HEK293T (cell line): ENCODE results near the gene MYO5B.

Experiments
- CTCF ChIA-PET: fragments of 350-600 bp; formaldehyde crosslinking; extraction: SDS; loops from one replicate; lab custom pipeline; 2021; ENCODE audit warnings: antibody characterized with exemption, inconsistent platforms; lab: Yijun Ruan, JAX
- POLR2A ChIA-PET: fragments of 350-600 bp; formaldehyde crosslinking; extraction: SDS; loops from one replicate; lab custom pipeline; 2020; ENCODE audit warnings: antibody characterized with exemption, inconsistent platforms; lab: Yijun Ruan, JAX
- DNase-seq: peaks from one replicate; pipeline ENCODE4 v3.0.0; 2012; ENCODE audit warnings: mixed read lengths; ENCODE audit errors: extremely low spot score
- ARNT ChIP-seq: fragments of 450-650 bp; IDR thresholded peaks from 2 replicates; pipeline ENCODE4 v1.6.1; 2017; ENCODE audit warnings: mild to moderate bottlenecking
- BHLHE40 ChIP-seq: fragments of 450-650 bp; IDR thresholded peaks from 2 replicates; pipeline ENCODE4 v1.6.1; 2016; ENCODE audit warnings: mild to moderate bottlenecking, moderate library complexity, borderline replicate concordance
- CTBP1 ChIP-seq: fragments of 450-650 bp; IDR thresholded peaks from 2 replicates; pipeline ENCODE4 v1.6.1; 2016; ENCODE audit warnings: borderline replicate concordance
- ELF4 ChIP-seq: fragments of 450-650 bp; IDR thresholded peaks from 2 replicates; pipeline ENCODE4 v1.6.1; 2017; ENCODE audit warnings: antibody characterized with exemption
- FOXA1 ChIP-seq: fragments of 450-650 bp; IDR thresholded peaks from 2 replicates; pipeline ENCODE4 v1.6.1; 2016; ENCODE audit warnings: mild to moderate bottlenecking
- FOXK2 ChIP-seq: fragments of 450-650 bp; IDR thresholded peaks from 2 replicates; pipeline ENCODE4 v1.6.1; 2016; ENCODE audit warnings: mild to moderate bottlenecking
- FOXM1 ChIP-seq: fragments of 450-650 bp; IDR thresholded peaks from 2 replicates; pipeline ENCODE4 v1.6.1; 2017; ENCODE audit warnings: mild to moderate bottlenecking, borderline replicate concordance
- HDGF ChIP-seq: fragments of 450-650 bp; IDR thresholded peaks from 2 replicates; pipeline ENCODE4 v1.6.1; 2017; ENCODE audit warnings: antibody characterized with exemption, borderline replicate concordance
- L3MBTL2 ChIP-seq: fragments of 450-650 bp; conservative IDR thresholded peaks from 2 replicates; pipeline ENCODE4 v1.6.1; 2016; ENCODE audit warnings: mild to moderate bottlenecking
- LEF1 ChIP-seq: fragments of 450-650 bp; IDR thresholded peaks from 2 replicates; pipeline ENCODE4 v1.6.1; 2017; ENCODE audit warnings: mild to moderate bottlenecking, borderline replicate concordance
- NFRKB ChIP-seq: fragments of 450-650 bp; IDR thresholded peaks from 2 replicates; pipeline ENCODE4 v1.6.1; 2016; ENCODE audit warnings: mild to moderate bottlenecking, moderate library complexity
- SP1 ChIP-seq: fragments of 450-650 bp; IDR thresholded peaks from 2 replicates; pipeline ENCODE4 v1.6.1; 2017
- SUZ12 ChIP-seq: fragments of 450-650 bp; IDR thresholded peaks from 2 replicates; pipeline ENCODE4 v1.6.1; 2016; ENCODE audit warnings: mild to moderate bottlenecking
- TARDBP ChIP-seq: fragments of 450-650 bp; IDR thresholded peaks from 2 replicates; pipeline ENCODE4 v1.6.1; 2016
- ZNF384 ChIP-seq: fragments of 450-650 bp; IDR thresholded peaks from 2 replicates; pipeline ENCODE4 v1.6.1; 2016
- TF ChIP-seq, protein P1 (sequence below): fragments of 450-650 bp; IDR thresholded peaks from 2 replicates; pipeline ENCODE4 v1.6.1; 2016

MYO5B gene

DNA sequence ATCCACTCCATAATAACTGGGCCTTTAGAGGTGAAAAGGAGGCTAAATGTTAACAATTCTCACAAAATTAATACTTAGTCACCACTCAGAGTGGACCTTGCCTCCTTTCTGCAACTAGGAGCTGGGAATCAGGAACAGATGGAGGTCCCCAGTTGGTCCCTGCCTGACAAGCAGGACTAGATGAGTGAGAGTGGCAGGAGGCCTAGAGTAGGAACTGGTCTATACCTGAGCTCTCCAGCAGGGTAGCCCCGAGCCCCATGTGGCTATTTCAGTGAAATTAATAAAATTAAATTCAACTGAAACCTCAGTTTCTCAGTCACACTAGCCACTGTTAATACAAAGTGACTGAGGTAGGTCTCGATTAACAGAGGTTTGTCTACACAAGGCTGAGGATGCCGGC is 150.5 kb downstream of the MYO5B start:
- TF ChIP-seq NFRKB (no peak), TARDBP (no peak), FOXM1 (no peak), ELF4 (no peak), SP1 (no peak), FOXA1 (no peak), L3MBTL2 (no peak), LEF1 (no peak), CTBP1 (no peak), HDGF (no peak), FOXK2 (no peak), BHLHE40 (no peak), ZNF384 (no peak), ARNT (no peak)
- TF ChIP-seq, protein P1, sequence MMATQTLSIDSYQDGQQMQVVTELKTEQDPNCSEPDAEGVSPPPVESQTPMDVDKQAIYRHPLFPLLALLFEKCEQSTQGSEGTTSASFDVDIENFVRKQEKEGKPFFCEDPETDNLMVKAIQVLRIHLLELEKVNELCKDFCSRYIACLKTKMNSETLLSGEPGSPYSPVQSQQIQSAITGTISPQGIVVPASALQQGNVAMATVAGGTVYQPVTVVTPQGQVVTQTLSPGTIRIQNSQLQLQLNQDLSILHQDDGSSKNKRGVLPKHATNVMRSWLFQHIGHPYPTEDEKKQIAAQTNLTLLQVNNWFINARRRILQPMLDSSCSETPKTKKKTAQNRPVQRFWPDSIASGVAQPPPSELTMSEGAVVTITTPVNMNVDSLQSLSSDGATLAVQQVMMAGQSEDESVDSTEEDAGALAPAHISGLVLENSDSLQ: no peak
- CTCF ChIA-PET: interaction anchor here (0.6 kb wide), 1 partner anchor 107 kb away, joined by 3 read pairs; no protein-coding TSS in a partner anchor

DNA sequence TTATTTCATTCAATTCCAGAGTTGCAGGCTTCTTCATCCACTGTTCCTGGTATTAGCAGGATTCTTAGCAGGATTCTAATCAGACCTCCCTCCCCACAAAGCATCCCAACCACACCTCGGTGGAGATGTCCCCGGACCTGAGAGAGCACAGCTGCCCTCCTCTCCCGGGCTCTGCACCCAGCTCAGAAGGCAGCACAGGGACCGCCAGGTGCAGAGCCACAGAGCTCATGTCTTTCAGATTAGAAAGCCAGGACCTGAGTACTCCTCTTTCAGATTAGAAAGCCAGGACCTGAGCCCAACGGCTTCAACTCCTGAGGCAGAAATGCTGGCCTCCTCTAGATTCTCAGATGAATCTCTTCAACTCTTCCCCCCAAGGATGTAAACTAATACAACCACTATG is 152.3 kb downstream of the MYO5B start:
- DNase-seq: no peak
- CTCF ChIA-PET: no interaction called here
- POLR2A ChIA-PET: no interaction called here
- TF ChIP-seq SUZ12: no peak
- TF ChIP-seq HDGF: no peak
- TF ChIP-seq ZNF384: no peak
- TF ChIP-seq FOXK2: no peak
- TF ChIP-seq TARDBP: no peak
- TF ChIP-seq CTBP1: no peak
- TF ChIP-seq SP1: no peak

More for the DNA sequence above, 150.5 kb downstream of the MYO5B start:
- POLR2A ChIA-PET: no interaction called here
- DNase-seq: no peak

DNA sequence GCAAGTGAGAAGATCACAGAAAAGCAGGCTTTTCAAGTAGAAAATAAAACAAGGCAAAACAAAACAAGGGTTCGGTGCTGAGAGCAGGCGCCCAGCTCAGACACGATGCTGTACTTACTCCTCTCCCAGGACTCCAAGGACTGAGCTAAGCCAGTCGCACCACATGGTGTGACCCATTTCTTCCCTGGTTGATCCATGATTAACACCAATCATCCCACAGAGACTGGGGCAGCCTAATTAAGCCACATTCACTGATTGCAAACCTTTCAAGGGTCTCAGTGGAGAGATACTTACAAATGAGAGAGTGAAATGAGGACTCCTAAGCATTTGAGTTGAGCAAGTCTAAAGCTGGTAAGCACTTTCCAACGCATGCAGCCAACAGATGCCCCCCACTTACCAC is 155.2 kb downstream of the MYO5B start:
- CTCF ChIA-PET: no interaction called here
- POLR2A ChIA-PET: no interaction called here
- no peak for TF ChIP-seq ZNF384
- no peak for TF ChIP-seq FOXA1
- TF ChIP-seq, protein P1: no peak
- TF ChIP-seq HDGF: no peak

GRCh38 chr18:50038448-50038847 is 156.5 kb downstream of the MYO5B start:
- ChIA-PET POLR2A (no interaction called here), CTCF (no interaction called here)
- TF ChIP-seq ARNT (no peak), ELF4 (no peak), SP1 (no peak), HDGF (no peak), LEF1 (no peak), FOXM1 (no peak), FOXA1 (no peak)
- TF ChIP-seq, protein P1: no peak
- no peak for DNase-seq

More for the DNA sequence above, 155.2 kb downstream of the MYO5B start:
- no peak for DNase-seq

GRCh38 chr18:50034029-50034428 is 160.9 kb downstream of the MYO5B start:
- ChIA-PET CTCF (no interaction called here), POLR2A (no interaction called here)
- DNase-seq: no peak
- TF ChIP-seq SUZ12: no peak
- no peak for TF ChIP-seq TARDBP
- TF ChIP-seq FOXK2: no peak
- no peak for TF ChIP-seq NFRKB
- no peak for TF ChIP-seq BHLHE40
- no peak for TF ChIP-seq LEF1
- no peak for TF ChIP-seq FOXA1
- no peak for TF ChIP-seq CTBP1
- no peak for TF ChIP-seq SP1
- TF ChIP-seq ARNT: no peak
- no peak for TF ChIP-seq ELF4
- no peak for TF ChIP-seq HDGF

DNA sequence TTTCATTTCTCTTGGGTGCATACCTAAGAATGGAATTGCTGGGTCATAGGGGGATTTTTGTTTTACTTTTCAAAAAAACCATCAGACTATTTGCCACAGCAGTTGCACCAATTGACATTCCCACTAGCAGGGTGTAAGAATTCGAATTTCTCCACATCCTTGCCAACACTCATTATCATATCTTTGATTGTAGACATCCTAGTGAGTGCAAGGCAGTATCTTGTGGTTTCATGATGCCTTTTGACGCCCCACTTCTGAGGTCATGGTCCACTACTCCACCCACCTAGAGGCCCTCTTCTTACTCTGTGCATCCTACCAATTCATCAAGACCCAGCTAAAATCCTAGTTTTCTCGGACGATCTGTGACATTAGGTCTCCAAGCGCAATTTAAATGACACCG is 161.9 kb downstream of the MYO5B start:
- ChIA-PET CTCF (no interaction called here), POLR2A (no interaction called here)
- no peak for DNase-seq
- no peak for TF ChIP-seq SP1

- TF ChIP-seq TARDBP: no peak
- POLR2A ChIA-PET: no interaction called here
- DNase-seq: no peak
- CTCF ChIA-PET: no interaction called here
Measured at GRCh38 chr18:50030146-50030545, 164.8 kb downstream of the MYO5B start.

DNA sequence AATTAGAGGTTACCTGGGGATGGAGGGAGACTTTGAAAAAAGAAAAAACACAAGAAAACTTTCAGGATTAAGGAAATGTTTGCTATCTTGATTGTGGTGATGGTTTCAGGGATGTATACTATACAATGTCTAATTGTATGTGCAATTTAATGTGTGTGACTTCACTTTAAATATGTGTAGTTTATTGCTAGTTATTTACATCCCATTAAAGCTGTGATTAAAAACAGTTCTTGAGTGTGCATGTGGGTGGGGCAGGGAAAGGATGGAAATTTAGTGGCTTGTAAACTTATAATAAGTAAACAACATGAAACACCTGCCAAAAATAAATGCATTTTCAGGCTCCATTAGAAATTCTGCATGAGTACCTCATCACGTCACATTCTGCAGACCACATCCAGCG is 167.0 kb downstream of the MYO5B start:
- no peak for DNase-seq

More for the DNA sequence above, 167.0 kb downstream of the MYO5B start:
- no peak for TF ChIP-seq SUZ12
- CTCF ChIA-PET: no interaction called here
- POLR2A ChIA-PET: no interaction called here
